Fibroblast of lung (primary cell): ENCODE measurements around the gene SPINK4.

Source experiments
- EZH2 ChIP-seq: IDR thresholded peaks from 2 replicates; pipeline ENCODE4 v1.5.1; 2012; ENCODE audit warnings: low read length, control low read depth, mild to moderate bottlenecking; ENCODE audit errors: missing control alignments
- TF ChIP-seq, protein P1 (sequence below), 2 donors: IDR thresholded peaks in 1 of 2; conservative IDR thresholded peaks in 1 of 2; 1 replicate in 1 of 2; 2 replicates in 1 of 2; pipeline ENCODE4 v1.5.1; 2011 to 2012; ENCODE audit warnings: low read length in 2 of 2, control low read depth in 1 of 2, inconsistent platforms in 1 of 2, low read depth in 1 of 2, mild to moderate bottlenecking in 1 of 2

- TF ChIP-seq, protein P1, sequence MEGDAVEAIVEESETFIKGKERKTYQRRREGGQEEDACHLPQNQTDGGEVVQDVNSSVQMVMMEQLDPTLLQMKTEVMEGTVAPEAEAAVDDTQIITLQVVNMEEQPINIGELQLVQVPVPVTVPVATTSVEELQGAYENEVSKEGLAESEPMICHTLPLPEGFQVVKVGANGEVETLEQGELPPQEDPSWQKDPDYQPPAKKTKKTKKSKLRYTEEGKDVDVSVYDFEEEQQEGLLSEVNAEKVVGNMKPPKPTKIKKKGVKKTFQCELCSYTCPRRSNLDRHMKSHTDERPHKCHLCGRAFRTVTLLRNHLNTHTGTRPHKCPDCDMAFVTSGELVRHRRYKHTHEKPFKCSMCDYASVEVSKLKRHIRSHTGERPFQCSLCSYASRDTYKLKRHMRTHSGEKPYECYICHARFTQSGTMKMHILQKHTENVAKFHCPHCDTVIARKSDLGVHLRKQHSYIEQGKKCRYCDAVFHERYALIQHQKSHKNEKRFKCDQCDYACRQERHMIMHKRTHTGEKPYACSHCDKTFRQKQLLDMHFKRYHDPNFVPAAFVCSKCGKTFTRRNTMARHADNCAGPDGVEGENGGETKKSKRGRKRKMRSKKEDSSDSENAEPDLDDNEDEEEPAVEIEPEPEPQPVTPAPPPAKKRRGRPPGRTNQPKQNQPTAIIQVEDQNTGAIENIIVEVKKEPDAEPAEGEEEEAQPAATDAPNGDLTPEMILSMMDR (conservative IDR thresholded peaks at IDR 0.05 in 1 of 2, IDR thresholded peaks at IDR 0.05 in 1 of 2; ENCODE audit: low read depth in 1 of 2, low read length in 2 of 2): no peak
- no peak for TF ChIP-seq EZH2
Measured at GRCh38 chr9:33290247-33291030, 50.5 kb downstream of the SPINK4 start, which contains the start of gene NFX1.
